Fibroblast of gingiva (primary cell): ENCODE data around the gene NNMT.
"Not testable (repeated sequence)": the region's sequence is repeated elsewhere in the genome, so short reads cannot be mapped to it uniquely, and the experiment has no call there.

Experiments
- DNase-seq: peaks from one replicate; pipeline ENCODE4 v3.0.0-alpha.2; 2011; ENCODE audit warnings: low read depth

The NNMT gene

DNA sequence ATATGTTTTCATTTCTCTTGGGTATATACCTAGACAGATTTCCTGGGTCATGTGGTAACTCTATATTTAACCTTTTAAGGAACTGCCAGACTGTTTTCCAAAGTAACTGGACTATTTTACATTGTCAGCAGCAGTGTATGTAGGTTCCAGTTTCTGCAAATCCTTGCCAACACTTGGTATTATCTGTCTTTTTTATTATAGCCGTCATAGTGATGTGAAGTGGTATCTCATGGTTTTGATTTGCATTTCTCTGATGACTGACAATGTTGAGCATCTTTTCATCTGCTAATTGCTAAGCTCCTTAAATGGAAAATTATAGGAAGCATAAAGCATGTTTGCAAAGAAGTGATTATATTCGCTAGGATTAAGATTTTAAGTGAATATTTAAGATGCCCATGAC lies 13.9 kb downstream of the NNMT start:
- DNase-seq = no peak

DNA sequence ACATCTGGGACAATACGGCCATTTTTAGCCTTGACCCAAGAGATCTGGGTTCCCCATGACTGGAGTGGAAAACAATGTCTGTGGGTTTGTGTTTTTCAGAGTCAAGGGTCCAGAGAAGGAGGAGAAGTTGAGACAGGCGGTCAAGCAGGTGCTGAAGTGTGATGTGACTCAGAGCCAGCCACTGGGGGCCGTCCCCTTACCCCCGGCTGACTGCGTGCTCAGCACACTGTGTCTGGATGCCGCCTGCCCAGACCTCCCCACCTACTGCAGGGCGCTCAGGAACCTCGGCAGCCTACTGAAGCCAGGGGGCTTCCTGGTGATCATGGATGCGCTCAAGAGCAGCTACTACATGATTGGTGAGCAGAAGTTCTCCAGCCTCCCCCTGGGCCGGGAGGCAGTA lies 15.7 kb downstream of the NNMT start:
- no peak for DNase-seq

DNA sequence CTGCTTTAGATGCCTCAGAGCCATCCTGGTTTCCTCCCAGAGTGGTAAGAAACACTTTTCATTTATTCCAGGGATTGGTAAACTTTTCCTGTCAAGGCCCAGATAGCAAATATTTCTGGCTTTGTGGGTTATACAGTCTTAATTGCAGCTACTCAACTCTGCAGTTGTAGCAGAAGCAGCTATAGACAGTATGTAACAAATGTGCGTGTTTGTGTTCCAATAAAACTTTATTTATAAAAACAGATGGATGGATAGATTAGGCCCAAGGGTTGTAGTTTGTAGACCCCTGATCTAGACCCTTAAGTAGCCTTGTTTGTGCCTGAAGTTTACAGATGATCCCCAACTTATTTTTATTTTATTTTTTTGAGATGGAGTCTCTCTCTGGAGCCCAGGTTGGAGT lies 17.9 kb downstream of the NNMT start:
- no peak for DNase-seq

DNA sequence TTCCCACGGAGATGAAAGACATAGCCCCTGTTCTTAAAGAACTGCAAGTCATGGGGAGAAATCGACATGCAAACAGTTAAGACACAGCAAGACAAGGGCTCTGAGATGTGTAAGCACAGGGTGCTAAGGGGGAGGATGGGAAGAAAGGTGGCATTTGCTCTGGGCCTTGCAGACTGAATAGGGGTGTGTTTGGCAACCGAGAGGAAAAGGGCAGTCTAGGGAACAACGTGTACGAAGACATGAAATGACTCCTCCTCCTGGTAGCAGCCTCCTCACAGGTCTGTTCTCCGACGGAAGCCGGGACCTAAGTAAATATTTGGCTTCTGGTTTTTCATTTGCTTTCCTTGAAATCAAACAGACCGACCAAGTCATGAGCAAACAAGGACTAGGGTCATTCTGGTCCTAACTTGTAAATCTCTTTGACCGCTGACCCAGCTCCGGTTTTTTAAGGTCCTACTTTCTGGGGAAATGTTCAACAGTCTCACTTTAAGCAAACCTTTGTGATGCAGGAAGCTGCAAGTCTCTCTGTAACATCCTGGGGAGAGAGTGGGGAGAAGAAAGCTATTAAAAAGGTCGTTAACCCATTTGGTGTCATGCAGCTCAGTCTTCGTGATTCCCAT lies 19.7 kb downstream of the NNMT start:
- DNase-seq = no peak

DNA sequence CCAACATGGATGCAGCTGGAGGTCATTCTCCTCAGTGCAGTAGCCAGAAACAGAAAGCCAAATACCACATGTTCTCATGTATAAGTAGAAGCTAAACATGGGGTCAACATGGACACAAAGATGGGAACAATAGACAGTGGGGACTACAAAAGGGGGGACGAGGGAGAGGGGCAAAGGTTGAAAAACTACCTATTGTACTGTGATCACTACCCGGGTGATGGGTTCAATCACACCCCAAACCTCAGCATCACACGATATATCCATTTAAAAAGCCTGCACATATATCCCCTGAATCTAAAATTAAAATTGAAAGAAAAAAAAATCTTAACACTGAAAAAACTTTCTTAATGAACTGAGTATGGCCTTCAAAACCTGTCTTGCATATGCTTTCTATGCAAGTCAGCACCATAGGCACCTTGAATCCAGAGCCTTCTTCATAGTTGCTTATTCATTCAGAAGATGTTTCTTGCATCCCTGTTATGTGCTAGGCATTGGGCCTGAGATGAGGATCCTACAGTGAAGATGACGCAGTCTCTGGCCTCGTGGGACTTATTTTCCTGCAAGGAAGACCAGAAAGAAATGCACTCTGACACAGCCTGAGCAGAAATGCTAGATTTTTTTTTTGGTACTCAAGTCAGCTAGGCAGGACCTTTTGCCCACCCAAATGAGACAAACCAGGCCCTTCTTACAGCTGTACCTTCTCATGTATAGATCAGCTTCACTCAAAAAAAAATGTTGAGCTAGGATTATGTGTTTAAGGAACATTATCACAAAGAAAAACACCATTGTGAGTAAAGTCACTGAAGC lies 21.0 kb downstream of the NNMT start:
- DNase-seq = peak; percentile 70

DNA sequence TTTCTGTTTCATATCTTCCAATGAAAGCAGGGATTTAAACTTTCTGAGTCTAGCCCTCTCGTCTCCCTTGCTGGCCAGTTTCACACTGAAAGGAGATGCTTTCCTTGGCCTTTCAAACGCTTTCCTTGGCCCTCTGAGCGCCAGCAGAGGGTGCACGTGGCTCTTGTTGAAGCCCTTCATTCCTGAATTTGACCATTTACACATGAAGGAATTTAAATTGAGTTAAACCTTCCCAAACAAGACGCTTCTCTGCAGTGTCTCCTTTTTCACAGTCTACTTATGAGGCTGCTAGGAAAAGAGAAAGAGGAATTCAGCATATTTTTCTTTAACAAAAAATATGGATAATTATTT lies 21.6 kb downstream of the NNMT start:
- peak; percentile 56 for DNase-seq

DNA sequence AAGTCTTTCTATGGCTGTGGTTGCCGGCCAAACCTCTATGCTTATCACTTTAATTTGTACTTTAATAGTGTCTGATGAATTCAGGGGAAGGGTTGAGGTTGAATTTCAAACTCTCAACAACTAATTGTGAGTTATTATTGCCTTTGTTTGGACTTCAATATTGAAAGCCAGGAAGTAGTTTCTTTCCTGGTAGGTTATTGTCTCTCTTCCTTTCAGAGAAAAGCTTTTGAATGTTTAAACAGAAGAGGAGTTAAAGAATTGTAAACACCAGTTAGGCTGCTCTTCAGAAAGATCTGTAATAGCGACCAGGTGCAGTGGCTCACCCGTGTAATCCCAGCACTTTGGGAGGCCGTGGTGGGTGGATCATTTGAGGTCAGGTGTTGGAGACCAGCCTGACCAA lies 22.2 kb downstream of the NNMT start:
- DNase-seq = no peak

DNA sequence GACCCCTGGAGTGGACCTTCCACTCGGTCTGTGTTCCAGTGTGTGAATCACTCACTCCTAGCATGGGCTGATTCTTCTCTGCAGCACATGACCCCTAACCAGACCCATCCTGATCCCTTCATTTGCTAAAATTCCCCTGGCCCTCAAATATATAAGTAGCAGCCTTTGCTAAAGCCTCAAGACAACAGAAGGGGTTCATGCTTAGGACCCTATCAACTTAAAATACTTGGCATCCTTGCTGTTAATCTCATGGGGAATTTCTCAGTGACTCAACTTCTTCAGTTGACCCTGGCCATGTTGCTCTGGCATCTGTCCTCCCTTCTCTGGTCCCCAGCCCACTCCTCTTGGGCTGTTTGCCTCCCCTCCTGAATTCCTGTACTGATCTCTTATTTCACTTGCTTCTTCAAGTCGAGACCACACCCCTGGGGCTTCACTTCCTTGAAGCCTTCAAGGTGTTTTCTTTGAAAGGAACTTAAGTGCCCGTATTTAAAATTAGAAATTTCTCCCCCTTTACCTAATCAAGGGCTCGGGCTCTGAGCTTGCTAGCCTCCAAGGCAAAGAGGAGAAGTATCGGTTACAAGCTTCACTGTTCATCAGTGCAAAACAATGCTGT lies 23.6 kb downstream of the NNMT start:
- DNase-seq = no peak

DNA sequence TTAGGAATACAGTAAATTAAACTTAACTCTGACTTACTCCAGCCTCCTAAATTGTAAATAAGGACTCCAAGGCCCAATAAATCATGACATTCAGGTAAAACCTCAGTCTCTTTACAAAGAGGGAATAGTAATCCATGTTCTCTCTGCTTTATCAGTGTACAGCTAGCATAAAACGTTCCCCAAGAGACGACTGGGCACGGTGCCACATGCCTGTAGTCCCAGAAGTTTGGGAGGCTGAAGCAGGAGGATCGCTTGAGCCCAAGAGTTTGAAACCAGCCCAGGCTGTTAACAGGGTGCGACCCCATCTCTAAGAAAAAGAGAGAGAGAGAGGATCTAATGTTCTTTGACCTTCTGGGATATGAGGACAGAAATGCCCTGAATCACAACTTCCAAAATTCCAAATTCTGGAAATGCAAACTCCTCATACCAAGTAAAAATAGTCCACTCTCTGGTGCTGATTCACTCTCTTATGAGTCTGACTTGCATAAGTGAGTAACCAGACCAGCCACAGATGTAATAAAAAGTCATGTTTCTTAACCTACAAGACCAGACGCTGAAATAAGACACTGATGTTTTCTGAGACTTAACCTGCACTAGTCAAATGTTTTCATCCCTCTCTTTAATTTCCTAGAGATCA lies 25.5 kb downstream of the NNMT start:
- peak; percentile 83 for DNase-seq

DNA sequence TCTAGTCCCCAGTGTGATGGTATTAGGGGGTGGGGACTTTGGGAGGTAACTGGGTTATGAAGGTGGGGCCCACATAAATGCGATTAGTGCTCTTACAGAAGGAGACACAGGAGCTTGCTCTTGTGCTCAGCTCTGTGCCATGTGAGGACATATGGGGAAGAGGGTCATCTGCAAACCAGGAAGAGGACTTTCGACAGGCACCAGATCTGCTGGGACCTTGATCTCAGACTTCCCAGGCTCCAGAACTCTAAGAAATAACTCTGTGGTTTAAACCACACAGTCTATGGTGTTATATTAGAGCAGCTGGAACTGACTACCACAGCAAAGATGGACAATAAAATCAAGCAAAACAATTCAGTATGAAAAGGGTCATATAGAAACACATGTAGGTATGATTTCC lies 26.7 kb downstream of the NNMT start:
- no peak for DNase-seq

DNA sequence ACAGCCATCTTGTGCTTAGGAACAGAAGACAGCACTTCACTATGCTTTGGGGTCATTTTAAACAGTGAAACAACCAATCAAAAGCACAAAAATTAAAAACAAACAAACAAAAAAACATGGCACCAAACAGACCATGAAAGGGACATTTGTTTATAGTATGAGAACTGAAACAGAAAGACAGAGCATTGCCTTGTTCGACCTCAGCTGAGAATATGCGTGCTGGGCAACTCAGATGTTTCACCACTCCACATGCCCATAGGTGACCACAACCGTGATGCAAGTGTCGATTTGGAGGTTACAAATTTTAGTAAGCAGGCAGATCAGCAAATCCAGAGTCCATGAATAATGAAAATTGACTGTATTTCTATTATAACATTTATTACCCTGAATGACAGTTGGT lies 30.0 kb downstream of the NNMT start:
- DNase-seq = no peak

DNA sequence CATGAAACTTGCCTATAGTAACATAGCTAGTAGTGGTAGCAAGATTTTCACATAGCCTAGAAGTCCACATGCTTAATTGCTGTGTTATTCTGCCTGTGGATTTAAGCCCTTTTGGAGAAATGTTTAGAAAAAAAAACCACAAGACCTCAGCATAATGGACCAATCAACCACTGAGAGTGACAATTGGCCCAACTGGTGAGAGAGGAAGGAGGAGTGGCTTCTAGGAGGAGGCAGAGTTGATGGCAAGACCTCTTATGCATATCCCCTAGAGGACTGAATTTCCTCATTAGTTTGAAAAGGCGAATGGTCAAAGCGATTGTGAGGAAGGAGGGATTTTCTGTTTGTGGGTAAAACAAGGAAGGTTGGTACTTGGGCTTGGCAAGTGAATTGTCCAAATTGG lies 30.6 kb downstream of the NNMT start:
- no peak for DNase-seq

DNA sequence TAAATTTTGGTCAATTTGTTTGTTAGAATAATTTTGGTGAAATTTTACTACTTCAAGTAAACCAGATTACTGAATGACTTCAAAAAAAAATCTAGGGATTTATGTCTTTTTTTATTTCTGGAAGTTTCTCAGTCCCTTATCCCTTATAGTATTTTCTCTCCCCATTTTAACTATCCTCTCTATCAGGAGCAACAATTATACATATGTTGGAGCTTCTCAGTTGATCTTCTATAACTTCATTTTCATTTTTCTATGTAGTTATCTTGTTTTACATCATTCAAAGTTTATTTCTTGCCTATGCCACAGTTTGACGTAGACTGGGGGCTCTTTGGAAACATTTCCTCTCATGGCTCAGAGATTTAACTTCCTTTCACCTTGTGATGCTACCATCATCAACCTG lies 34.2 kb downstream of the NNMT start:
- DNase-seq = no peak

DNA sequence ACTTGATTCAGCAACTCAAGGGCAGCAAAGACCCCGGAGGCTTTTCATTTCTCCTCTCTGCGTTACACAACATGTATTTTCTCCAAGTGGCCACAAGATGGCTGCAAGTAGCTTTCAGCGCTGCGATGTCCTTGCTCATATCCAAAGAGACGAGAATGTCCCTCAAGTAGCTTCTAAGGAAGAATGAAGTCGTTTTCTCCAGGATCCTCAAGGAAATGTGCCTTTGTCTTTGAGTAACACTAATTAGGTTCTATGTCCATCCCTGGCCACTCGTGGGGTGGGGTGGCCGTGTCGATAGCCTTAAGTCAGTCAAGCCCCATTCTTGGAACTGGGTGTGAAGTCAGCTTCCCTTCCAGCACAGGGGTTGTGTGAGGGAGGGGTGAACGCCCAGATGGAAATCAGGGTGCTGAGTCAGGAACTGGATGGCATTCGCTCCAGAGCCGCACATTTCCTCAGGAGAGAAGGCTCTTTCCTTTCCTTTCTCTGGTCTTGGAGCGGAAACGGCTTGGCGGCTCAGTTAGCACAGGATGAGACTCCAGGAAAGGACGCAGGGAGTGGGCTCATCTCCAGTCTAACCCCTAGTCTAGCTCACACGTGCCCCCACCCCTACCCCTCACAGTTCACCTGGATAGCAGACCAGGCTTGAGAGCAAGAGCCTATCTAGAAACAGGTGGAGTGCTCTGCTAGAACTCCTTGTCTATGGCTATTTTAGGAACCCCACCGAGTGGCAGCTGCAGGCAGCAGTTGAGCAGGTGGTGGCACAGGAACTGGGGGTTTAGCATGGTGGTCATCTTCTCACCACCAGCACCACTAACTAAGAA lies 44.3 kb downstream of the NNMT start:
- DNase-seq = peak; percentile 72

DNA sequence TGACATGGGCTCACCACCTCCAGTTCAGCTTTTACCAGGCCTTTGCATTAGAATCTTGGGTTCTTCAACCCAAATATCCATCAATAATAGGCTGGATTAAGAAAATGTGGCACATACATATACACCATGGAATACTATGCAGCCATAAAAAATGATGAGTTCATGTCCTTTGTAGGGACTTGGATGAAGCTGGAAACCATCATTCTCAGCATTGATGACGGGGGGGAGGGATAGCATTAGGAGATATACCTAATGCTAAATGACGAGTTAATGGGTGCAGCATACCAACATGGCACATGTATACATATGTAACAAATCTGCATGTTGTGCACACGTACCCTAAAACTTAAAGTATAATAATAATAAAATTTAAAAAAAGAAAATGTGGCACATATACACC lies 45.5 kb downstream of the NNMT start:
- DNase-seq = not testable (repeated sequence)

DNA sequence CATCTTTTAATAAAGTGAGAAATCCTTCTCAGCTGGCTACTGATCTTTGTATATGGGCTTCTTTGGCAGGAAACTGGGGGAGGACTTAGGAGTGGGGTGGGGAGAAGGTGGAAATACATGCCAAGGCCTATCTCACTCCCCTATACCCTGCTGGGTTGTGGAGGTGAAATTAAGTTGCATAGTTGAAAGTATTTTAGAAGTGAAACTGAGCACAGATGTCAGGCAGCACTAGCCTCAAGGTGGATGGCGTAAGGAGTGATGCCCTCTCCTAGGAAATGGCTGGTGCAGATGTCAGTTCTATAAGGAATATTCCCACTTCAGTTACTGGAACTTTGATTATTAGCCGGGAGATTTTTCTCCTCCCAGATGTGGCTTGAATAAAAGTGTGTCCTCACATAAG lies 46.3 kb downstream of the NNMT start:
- DNase-seq = no peak

DNA sequence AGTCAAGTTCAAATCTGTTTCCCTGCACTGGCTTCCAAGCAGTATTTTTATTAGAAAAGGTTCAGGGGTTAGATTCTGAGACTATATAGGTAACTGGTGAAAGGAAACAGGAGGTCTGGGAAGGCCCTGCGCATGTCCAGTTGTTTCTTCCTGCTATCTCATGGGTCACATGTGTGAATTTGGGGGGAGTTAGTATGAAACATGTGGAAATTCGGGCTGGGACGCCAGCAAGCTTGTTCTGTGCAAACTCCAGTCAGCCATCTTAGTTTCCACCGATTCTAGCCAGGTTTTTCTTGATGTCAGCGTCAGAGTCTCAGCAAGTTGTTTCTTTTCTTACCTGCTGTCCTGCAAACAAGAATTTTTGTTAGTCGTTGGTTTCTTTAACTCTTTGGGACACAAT lies 46.8 kb downstream of the NNMT start:
- no peak for DNase-seq

DNA sequence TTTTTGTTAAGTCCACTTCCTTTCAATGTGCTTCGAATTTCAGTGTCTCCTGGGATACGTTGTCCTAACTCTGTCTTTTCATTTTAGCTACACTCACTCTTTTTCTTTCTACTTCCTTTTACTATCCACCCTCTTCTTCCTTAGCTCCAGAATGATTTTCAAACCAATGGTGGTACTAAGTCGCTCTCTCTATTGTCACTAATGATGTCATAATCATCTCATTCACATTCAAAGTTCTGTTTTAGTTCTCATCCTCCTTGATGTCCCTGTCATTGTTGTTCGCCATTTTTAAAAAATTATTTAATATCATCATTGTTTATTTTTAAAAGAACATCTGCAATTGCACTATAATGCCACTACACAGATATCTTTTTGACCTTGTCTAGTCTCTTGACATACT lies 47.3 kb downstream of the NNMT start:
- no peak for DNase-seq

DNA sequence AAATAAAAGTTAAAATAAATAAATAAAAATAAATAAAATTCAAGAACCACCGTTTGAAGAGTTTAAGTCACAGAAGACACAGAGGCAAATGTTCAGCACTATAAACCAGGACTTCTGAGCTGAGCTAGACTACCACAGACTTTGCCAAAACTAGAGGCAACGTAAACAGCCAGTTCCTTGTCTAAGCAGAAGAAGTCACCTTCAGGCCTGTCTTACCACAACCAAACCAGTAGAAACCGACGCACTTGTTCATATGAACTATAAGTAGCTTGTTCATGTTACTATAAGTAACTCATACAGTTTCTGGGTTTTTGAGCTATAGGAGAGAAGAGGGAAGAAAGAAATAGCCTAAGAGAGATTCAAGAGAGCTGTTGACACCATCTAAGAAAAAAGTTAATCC lies 48.3 kb downstream of the NNMT start:
- DNase-seq = no peak

DNA sequence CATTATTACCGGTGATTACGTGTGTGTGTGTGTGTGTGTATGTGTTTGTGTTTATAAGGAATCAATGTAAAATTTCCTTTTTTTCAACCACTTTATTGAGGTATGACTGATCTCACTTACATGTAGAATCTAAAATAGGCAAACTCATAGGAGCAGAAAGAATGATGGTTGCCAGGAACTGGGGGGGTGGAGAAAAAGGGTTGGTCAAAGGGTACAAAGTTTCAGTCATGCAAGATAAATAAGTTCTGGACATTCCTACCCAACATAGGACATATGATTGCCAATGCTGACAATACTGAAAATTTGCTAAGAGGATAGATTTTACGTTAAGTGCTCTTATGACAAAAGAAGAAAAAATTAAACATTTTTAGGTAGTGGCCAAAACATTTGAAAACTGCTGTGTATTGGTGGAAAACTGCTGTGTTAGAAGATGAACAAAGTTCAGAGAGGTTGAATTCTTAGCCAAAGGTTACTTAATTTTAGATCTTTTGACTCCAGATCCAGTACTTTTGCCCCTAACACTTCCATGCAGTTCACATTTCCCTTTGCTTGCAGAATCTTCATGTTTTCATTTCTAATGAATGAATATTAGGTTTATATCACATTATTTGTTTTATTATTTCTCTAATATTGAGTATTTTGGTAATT lies 49.5 kb downstream of the NNMT start:
- no peak for DNase-seq

DNA sequence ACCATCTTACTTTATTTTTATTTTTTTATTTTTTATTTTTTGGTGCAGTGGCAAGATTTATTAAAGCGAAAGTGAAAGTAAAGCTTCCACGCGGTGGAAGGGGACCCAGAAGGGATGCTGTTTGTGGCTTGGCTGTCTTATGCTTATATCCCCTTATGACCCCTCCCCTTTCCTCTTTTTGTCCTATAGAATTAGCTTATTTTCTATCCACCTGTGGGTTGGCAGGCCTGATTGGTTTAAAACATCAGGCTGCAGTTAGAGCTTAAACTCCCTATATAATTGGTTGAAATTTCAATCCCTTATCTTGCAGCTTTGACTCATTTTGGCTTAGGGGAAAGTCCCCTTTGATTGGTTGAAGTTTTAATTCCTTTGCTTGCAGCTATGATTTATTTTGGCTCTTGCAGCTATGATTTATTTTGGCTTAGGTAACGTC lies 50.5 kb downstream of the NNMT start:
- DNase-seq = no peak
